Cardiac fibroblast (primary cell): ENCODE measurements around the gene PLEKHH1.
"Not testable (repeated sequence)": the region's sequence is repeated elsewhere in the genome, so short reads cannot be mapped to it uniquely, and the experiment has no call there.

ENCODE experiments used
- DNase-seq, 2 donors: peaks; one replicate each; pipeline versions ENCODE4 v3.0.0 to v3.0.0-alpha.2; 2010; ENCODE audit warnings: low read depth in 2 of 2
- H3K4me3 ChIP-seq, 2 donors: replicated peaks in 1 of 2; 1 replicate in 1 of 2; 2 replicates in 1 of 2; pipeline ENCODE4 v1.5.1; 2011; ENCODE audit warnings: low read depth in 2 of 2, low read length in 2 of 2, mild to moderate bottlenecking in 2 of 2, moderate library complexity in 1 of 2
- CTCF ChIP-seq: IDR thresholded peaks from one replicate; pipeline ENCODE4 v1.5.1; 2011; ENCODE audit warnings: low read depth, mild to moderate bottlenecking, low read length, inconsistent platforms

PLEKHH1 gene

GRCh38 chr14:67538501-67538900 is 5.4 kb downstream of the PLEKHH1 start:
- TF ChIP-seq CTCF = no peak

GRCh38 chr14:67539116-67539515 is 6.0 kb downstream of the PLEKHH1 start:
- DNase-seq = no peak
- H3K4me3 ChIP-seq = no peak overlapping the region
- no peak for TF ChIP-seq CTCF

More at GRCh38 chr14:67538501-67538900, 5.4 kb downstream of the PLEKHH1 start:
- H3K4me3 ChIP-seq = no peak overlapping the region
- DNase-seq = no peak

GRCh38 chr14:67541448-67542387 is 8.6 kb downstream of the PLEKHH1 start:
- no peak for DNase-seq
- TF ChIP-seq CTCF = no peak
- H3K4me3 ChIP-seq = no peak overlapping the region

GRCh38 chr14:67542620-67543019 is 9.5 kb downstream of the PLEKHH1 start:
- H3K4me3 ChIP-seq, DNase-seq: not testable (repeated sequence)

GRCh38 chr14:67544590-67544989 is 11.5 kb downstream of the PLEKHH1 start:
- no peak for TF ChIP-seq CTCF
- H3K4me3 ChIP-seq = no peak overlapping the region
- no peak for DNase-seq

GRCh38 chr14:67547224-67547780 is 14.2 kb downstream of the PLEKHH1 start:
- no peak for DNase-seq
- no peak overlapping the region for H3K4me3 ChIP-seq
- TF ChIP-seq CTCF = no peak

- no peak for TF ChIP-seq CTCF
- no peak for DNase-seq
These were observed 16.6 kb downstream of the PLEKHH1 start for GRCh38 chr14:67549734-67550133.

More at GRCh38 chr14:67549734-67550133, 16.6 kb downstream of the PLEKHH1 start:
- no peak overlapping the region for H3K4me3 ChIP-seq
